Mesendoderm (in vitro differentiated cells): Measurements from ENCODE around the gene ANO2.
"Not testable (repeated sequence)": the region's sequence is repeated elsewhere in the genome, so short reads cannot be mapped to it uniquely, and the experiment has no call there.

Source experiments
- DNase-seq: peaks from one replicate; pipeline ENCODE4 v3.0.0; 2013
- H2AK5ac ChIP-seq: 2 replicates; pipeline ENCODE4 v1.6.1; 2013; ENCODE audit warnings: low read length, inconsistent platforms
- H2BK120ac ChIP-seq: 2 replicates; pipeline ENCODE4 v1.6.1; 2013; ENCODE audit warnings: low read depth, mild to moderate bottlenecking, low read length, moderate library complexity, mixed read lengths
- H2BK15ac ChIP-seq: replicated peaks from 2 replicates; pipeline ENCODE4 v1.6.1; 2013; ENCODE audit warnings: low read depth, mild to moderate bottlenecking, moderate library complexity
- H2BK5ac ChIP-seq: 2 replicates; pipeline ENCODE4 v1.6.1; 2013; ENCODE audit warnings: low read length, inconsistent platforms
- H3K18ac ChIP-seq: 2 replicates; pipeline ENCODE4 v1.6.1; 2013; ENCODE audit warnings: mild to moderate bottlenecking, low read length, mixed read lengths
- H3K23ac ChIP-seq: one replicate; pipeline ENCODE4 v1.6.1; 2013; ENCODE audit warnings: low read length
- H3K27ac ChIP-seq: 2 replicates; pipeline ENCODE4 v1.5.1; 2013; ENCODE audit warnings: low read depth, mild to moderate bottlenecking, inconsistent platforms, low read length, moderate library complexity
- H3K27me3 ChIP-seq: 2 replicates; pipeline ENCODE4 v1.6.1; 2013; ENCODE audit warnings: low read length, control low read depth, mild to moderate bottlenecking, inconsistent platforms; ENCODE audit not compliant: insufficient read depth, poor library complexity
- H3K36me3 ChIP-seq: 2 replicates; pipeline ENCODE4 v1.6.1; 2013; ENCODE audit warnings: low read length, inconsistent platforms; ENCODE audit not compliant: control insufficient read depth, insufficient read depth
- H3K4ac ChIP-seq: one replicate; pipeline ENCODE4 v1.6.1; 2013; ENCODE audit warnings: low read depth, mild to moderate bottlenecking, low read length, moderate library complexity
- H3K4me1 ChIP-seq: 2 replicates; pipeline ENCODE4 v1.6.1; 2013; ENCODE audit warnings: low read depth, low read length, inconsistent platforms; ENCODE audit not compliant: control insufficient read depth
- H3K4me2 ChIP-seq: 2 replicates; pipeline ENCODE4 v1.6.1; 2013; ENCODE audit warnings: low read length
- H3K4me3 ChIP-seq: 2 replicates; pipeline ENCODE4 v1.5.1; 2013; ENCODE audit warnings: mild to moderate bottlenecking, low read length
- H3K56ac ChIP-seq: one replicate; pipeline ENCODE4 v1.6.1; 2013; ENCODE audit warnings: low read length
- H3K79me1 ChIP-seq: 2 replicates; pipeline ENCODE4 v1.6.1; 2013; ENCODE audit warnings: low read length, inconsistent platforms
- H3K79me2 ChIP-seq: 2 replicates; pipeline ENCODE4 v1.6.1; 2013; ENCODE audit warnings: mild to moderate bottlenecking, low read length; ENCODE audit not compliant: control insufficient read depth, insufficient read depth
- H3K9ac ChIP-seq: 2 replicates; pipeline ENCODE4 v1.6.1; 2013; ENCODE audit warnings: low read length, inconsistent platforms
- H4K5ac ChIP-seq: one replicate; pipeline ENCODE4 v1.6.1; 2013; ENCODE audit warnings: low read length
- H4K8ac ChIP-seq: one replicate; pipeline ENCODE4 v1.6.1; 2013; ENCODE audit warnings: low read depth, mild to moderate bottlenecking, control low read depth, low read length, moderate library complexity
- WGBS: extraction: QIAGEN DNeasy Blood & Tissue Kit; methylation state at CpG from one replicate; pipeline ENCODE4 v1.1.7; 2013; ENCODE audit warnings: low lambda C conversion rate, missing lambda C conversion rate; ENCODE audit not compliant: insufficient coverage; ENCODE audit errors: extremely low coverage; 5-methylcytosine and 5-hydroxymethylcytosine counted together

ANO2 gene

DNA sequence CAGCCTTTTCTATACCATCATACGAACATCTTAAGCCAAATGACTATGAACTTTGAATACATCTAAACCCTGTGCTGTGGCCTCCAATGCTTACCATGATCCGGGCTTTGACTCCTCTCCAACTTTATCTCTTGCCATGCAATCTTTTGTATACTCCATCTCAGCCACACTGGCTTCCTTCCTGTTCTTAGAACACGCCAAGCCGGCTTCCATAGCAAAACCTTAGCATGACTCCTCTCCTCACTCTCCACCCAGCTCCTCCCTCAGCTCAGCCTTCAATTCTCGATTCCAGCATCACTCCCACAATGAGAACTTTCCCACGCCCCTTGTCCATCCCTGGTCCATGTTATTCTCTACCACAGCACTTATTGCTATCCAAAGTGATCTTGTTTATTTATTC lies 284.8 kb downstream of the ANO2 start:
- Histone ChIP-seq H3K79me2 (no peaks in the 10 kb centered on the region), H3K4me1 (no peaks in the 10 kb centered on the region), H3K27me3 (no peaks in the 10 kb centered on the region), H3K4ac (no peak overlapping the region), H2BK15ac (no peak overlapping the region), H4K5ac (no peak overlapping the region), H3K4me3 (no peak overlapping the region), H3K56ac (no peak overlapping the region), H3K27ac (no peak overlapping the region), H3K36me3 (no peaks in the 10 kb centered on the region), H2AK5ac (no peak overlapping the region), H3K4me2 (no peak overlapping the region), H3K79me1 (no peaks in the 10 kb centered on the region), H3K18ac (no peak overlapping the region), H3K9ac (no peak overlapping the region), H3K23ac (no peak overlapping the region), H2BK5ac (no peak overlapping the region), H4K8ac (no peak overlapping the region), H2BK120ac (no peak overlapping the region)
- WGBS = no CpG with 5 or more reads among the region's 6 CpGs
- DNase-seq = no peak

DNA sequence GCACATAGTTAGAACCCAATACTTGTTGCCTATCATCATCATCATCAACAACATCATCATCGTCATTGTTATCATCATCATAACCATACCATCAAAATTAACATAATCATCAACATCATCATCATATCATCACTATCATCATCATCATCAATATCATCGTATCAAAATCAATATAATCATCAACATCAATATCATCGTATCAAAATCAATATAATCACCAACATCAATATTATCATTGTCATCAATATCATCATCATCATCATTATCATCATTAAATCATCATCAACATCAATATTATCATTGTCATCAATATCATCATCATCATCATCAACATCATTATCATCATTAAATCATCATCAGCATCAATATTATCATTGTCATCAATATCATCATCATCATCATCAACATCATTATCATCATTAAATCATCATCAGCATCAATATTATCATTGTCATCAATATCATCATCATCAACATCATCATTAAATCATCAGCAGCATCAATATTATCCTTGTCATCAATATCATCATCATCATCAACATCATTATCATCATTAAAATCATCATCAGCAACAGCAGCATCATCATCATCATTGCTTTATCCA lies 286.6 kb downstream of the ANO2 start:
- not testable (repeated sequence) for H3K27ac ChIP-seq, H4K5ac ChIP-seq, H2BK120ac ChIP-seq, H2BK5ac ChIP-seq, H3K56ac ChIP-seq, H2AK5ac ChIP-seq, H3K27me3 ChIP-seq, H3K4me1 ChIP-seq, H3K79me1 ChIP-seq, H3K36me3 ChIP-seq, H3K18ac ChIP-seq, H3K79me2 ChIP-seq, H3K9ac ChIP-seq, H2BK15ac ChIP-seq, H3K23ac ChIP-seq, H4K8ac ChIP-seq, H3K4me3 ChIP-seq, H3K4ac ChIP-seq, DNase-seq, H3K4me2 ChIP-seq
- whole genome bisulfite sequencing = 100% methylated on average over 3 of the region's 3 CpGs

DNA sequence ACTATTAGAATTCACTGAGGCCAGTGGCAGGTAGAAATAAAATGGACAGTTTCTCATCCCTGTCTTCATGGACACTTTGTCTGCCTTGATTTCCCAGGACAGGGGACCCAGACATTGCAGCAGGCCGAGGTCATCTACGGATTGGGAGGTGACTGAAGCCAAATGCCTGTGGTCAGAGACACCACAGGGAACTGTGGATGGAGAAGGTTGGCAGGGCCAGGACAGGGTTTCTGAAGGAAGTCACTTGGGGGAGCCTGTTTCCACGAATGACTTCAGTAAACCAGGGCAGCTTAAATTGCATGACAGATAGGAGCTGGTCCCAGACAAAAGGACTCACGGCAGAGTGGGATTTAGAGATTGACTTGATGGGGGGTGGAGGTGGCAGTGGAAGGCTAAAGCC lies 288.2 kb downstream of the ANO2 start:
- Histone ChIP-seq H3K4me3 (no peak overlapping the region), H3K36me3 (no peaks in the 10 kb centered on the region), H3K27me3 (no peaks in the 10 kb centered on the region), H4K5ac (no peak overlapping the region), H3K4me1 (no peaks in the 10 kb centered on the region), H2BK5ac (no peak overlapping the region), H3K23ac (no peak overlapping the region), H2BK15ac (no peak overlapping the region), H3K9ac (no peak overlapping the region), H3K79me2 (no peaks in the 10 kb centered on the region), H3K4me2 (no peak overlapping the region), H2AK5ac (no peak overlapping the region), H2BK120ac (no peak overlapping the region), H3K18ac (no peak overlapping the region), H4K8ac (no peak overlapping the region), H3K56ac (no peak overlapping the region), H3K79me1 (no peaks in the 10 kb centered on the region), H3K4ac (no peak overlapping the region), H3K27ac (no peak overlapping the region)
- DNase-seq = no peak
- WGBS = no CpG with 5 or more reads among the region's 4 CpGs

DNA sequence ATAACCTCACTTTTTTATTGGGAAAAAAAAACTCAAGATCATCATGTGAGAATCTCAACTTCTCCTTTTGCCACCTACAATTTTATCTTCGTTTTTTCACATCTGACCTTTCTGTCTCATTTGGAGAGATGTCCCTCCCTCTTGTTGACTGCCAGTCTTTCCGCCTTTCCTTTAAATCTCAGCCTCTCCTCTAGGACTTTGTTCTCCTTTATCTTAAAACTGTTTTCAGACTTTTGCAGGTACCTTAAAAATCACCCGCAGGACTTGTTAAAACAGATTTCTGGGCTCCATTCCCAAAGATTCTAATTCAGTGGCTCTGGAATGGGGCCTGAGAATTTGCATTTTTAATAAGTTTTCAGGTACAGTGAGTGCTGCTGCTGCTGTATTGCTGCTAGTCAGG lies 289.9 kb downstream of the ANO2 start:
- WGBS = no CpG with 5 or more reads among the region's 3 CpGs
- no peak overlapping the region for H2BK120ac ChIP-seq
- no peak overlapping the region for H3K4me2 ChIP-seq
- no peaks in the 10 kb centered on the region for H3K27me3 ChIP-seq
- H3K4me1 ChIP-seq = no peaks in the 10 kb centered on the region
- no peak overlapping the region for H3K18ac ChIP-seq
- no peak overlapping the region for H3K56ac ChIP-seq
- H3K36me3 ChIP-seq = no peaks in the 10 kb centered on the region
- no peak overlapping the region for H4K8ac ChIP-seq
- H3K79me1 ChIP-seq = no peaks in the 10 kb centered on the region
- no peak overlapping the region for H3K27ac ChIP-seq
- no peak overlapping the region for H3K23ac ChIP-seq
- H3K9ac ChIP-seq = no peak overlapping the region
- H2BK15ac ChIP-seq = no peak overlapping the region
- H3K79me2 ChIP-seq = no peaks in the 10 kb centered on the region
- H3K4ac ChIP-seq = no peak overlapping the region
- H4K5ac ChIP-seq = no peak overlapping the region
- no peak overlapping the region for H2BK5ac ChIP-seq
- no peak overlapping the region for H2AK5ac ChIP-seq
- H3K4me3 ChIP-seq = no peak overlapping the region
- no peak for DNase-seq

DNA sequence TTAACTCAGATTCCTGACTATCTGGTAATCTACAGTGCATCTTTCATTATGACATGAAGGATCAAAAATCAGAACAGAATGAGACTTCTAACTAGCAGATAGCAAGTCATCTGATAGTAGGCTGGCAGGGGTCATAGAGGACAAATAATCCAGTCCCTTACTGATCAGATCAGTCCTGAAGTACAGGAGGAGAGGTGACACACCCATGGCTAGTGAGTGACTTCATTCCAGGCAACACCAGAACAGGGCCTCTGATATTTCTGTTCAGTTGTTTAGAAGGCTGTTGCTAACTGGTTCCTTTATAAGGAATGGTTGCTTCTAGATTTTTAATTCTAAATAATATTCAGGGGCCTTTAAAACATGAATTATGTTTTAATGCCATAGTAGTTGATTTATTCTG lies 291.0 kb downstream of the ANO2 start:
- H3K79me2 ChIP-seq = no peaks in the 10 kb centered on the region
- H3K79me1 ChIP-seq = no peaks in the 10 kb centered on the region
- H2BK5ac ChIP-seq = no peak overlapping the region
- no peak overlapping the region for H3K4me3 ChIP-seq
- H2AK5ac ChIP-seq = no peak overlapping the region
- H3K4me2 ChIP-seq = no peak overlapping the region
- H4K5ac ChIP-seq = no peak overlapping the region
- no peak overlapping the region for H3K23ac ChIP-seq
- no peaks in the 10 kb centered on the region for H3K4me1 ChIP-seq
- H3K27ac ChIP-seq = no peak overlapping the region
- H3K4ac ChIP-seq = no peak overlapping the region
- H3K27me3 ChIP-seq = no peaks in the 10 kb centered on the region
- DNase-seq = no peak
- H3K36me3 ChIP-seq = no peaks in the 10 kb centered on the region
- no peak overlapping the region for H3K18ac ChIP-seq
- H3K9ac ChIP-seq = no peak overlapping the region
- no peak overlapping the region for H2BK15ac ChIP-seq
- no peak overlapping the region for H3K56ac ChIP-seq
- H4K8ac ChIP-seq = no peak overlapping the region
- H2BK120ac ChIP-seq = no peak overlapping the region

DNA sequence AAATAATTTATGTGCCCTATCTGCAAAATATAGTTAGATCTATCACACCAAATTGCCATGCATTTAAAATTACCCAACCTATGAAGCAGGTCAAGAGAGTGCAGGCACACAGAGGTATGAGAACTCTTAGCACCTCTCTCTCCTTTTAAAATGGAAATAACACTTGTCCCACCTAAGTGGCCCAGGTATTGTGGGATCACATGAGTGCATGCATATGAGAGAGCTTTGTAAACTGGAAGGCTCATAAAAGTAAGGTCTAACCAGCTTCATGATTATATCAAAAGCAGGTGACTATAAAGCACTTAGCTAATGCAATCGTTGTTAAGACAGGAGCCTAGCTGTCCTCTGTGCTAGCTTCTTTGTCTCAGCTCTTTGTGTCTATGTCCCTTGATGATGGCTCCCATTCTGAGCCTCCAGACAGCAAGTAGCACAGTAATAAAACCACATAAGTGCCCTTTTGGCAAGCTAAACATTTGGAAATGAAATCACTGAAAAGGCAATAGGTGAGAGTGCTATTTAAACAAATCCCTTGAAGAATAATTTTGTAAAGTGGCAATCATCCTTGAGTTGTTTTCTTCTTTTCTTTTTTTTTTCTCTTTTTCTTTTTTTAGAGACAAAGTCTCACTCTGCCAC lies 294.1 kb downstream of the ANO2 start:
- Histone ChIP-seq H3K79me2 (no peaks in the 10 kb centered on the region), H3K4ac (no peak overlapping the region), H3K4me3 (no peak overlapping the region), H2BK120ac (no peak overlapping the region), H2AK5ac (no peak overlapping the region), H4K8ac (no peak overlapping the region), H3K4me2 (no peak overlapping the region), H3K27me3 (no peaks in the 10 kb centered on the region), H3K79me1 (no peaks in the 10 kb centered on the region), H3K56ac (no peak overlapping the region), H2BK15ac (no peak overlapping the region), H2BK5ac (no peak overlapping the region), H4K5ac (no peak overlapping the region), H3K27ac (no peak overlapping the region), H3K18ac (no peak overlapping the region), H3K9ac (no peak overlapping the region), H3K36me3 (no peaks in the 10 kb centered on the region), H3K4me1 (no peaks in the 10 kb centered on the region), H3K23ac (no peak overlapping the region)
- DNase-seq = no peak
- WGBS = no CpG with 5 or more reads among the region's 1 CpG
